Upper lobe of left lung (tissue), 4 donors: ENCODE results near the gene KDM2A.

Experiments used
- CTCF ChIP-seq, 6 experiments: fragments of 450-650 bp in 4 of 6; fragments of 200-600 bp in 2 of 6; sonication (generic) in 2 of 6; IDR thresholded peaks; one replicate each; pipeline ENCODE4 v1.5.1; 2016 to 2019; ENCODE audit warnings: antibody characterized with exemption in 6 of 6
- POLR2AphosphoS5 ChIP-seq, 2 donors: sonication (generic); formaldehyde crosslinking; IDR thresholded peaks; one replicate each; pipeline ENCODE4 v1.5.1; 2017; ENCODE audit warnings: antibody characterized with exemption in 2 of 2

DNA sequence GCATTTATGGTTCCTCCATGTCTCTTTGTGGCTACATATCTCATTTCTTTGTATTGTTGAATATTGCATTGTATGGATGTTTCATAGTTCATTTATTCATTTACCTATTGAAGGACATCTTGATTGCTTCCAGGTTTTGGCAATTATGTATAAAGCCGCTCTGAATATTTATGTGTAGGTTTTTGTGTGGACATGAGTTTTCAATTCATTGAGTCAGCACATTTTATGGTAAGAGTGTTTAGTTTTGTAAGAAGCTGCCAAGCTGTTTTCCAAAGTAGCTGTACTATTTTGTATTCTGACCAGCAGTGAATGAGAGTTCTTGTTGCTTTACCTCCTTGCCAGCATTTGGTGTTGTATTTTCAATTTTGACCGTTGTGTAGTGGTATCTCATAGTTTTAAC is 39.2 kb downstream of the KDM2A start:
- no peak for TF ChIP-seq CTCF (IDR thresholded peaks at IDR 0.05)
- TF ChIP-seq POLR2AphosphoS5 (IDR thresholded peaks at IDR 0.05): no peak
